ENCODE data around the gene CAV2.
A peak's percentile ranks its signal among the peaks of the same experiment; 100 is the strongest.

CAV2 gene

DNA sequence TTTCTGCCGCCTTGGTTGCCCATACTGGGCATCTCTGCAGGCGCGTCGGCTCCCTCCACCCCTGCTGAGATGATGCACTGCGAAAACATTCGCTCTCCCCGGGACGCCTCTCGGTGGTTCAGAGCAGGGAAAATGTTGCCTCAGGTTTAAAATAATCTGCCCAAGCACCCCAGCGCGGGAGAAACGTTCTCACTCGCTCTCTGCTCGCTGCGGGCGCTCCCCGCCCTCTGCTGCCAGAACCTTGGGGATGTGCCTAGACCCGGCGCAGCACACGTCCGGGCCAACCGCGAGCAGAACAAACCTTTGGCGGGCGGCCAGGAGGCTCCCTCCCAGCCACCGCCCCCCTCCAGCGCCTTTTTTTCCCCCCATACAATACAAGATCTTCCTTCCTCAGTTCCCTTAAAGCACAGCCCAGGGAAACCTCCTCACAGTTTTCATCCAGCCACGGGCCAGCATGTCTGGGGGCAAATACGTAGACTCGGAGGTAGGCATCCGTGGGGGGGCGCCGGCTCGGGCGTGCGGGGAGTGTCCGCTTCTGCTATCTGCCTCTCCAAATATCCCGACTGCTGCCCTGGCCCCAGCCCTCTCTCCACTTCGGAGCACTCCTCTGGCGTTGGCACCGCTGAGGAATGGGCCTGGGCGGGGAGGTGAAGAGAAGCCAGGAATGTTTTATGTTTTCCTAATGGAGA lies 25.2 kb downstream of the CAV2 start, which contains the start of gene CAV1:
TSS of gene CAV1 (plus strand) at position 428 of the 689 bp plus-strand sequence. CDS start at position 455, 27 bp downstream.
- no peak for DNase-seq (ENCODE audit: low read depth in 2 of 2)

DNA sequence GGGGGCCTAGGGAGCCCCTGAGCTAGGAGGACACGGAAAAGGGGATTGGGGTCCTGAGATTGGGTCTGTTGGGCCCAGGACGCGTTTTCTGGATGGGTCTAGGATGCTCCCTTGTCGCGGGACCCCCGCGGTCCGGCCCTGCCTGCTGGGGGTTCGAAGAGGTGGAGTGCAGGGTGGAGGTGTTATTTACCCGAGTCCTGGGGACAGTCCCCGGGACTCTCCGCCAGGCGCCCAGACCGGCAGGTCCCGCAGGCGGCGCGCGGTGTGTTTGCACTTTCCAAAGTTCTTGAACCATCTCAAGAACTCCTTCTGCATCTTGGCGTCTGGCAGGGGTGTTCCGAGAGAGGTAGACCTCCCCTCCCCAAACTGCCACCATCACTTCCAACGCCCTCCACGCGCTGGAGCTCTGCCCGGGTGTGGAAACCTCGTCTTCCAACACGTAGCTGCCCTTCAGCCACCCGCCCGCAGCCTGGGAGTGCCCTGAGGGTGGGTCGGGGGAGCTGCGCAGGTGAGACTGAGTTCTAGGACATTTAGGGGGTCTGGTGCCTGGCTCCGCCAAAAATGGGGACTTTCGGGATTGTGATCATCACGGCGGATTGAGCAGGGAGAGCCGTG lies 25.9 kb downstream of the CAV2 start:
- DNase-seq (ENCODE audit: low read depth in 2 of 2): no peak

DNA sequence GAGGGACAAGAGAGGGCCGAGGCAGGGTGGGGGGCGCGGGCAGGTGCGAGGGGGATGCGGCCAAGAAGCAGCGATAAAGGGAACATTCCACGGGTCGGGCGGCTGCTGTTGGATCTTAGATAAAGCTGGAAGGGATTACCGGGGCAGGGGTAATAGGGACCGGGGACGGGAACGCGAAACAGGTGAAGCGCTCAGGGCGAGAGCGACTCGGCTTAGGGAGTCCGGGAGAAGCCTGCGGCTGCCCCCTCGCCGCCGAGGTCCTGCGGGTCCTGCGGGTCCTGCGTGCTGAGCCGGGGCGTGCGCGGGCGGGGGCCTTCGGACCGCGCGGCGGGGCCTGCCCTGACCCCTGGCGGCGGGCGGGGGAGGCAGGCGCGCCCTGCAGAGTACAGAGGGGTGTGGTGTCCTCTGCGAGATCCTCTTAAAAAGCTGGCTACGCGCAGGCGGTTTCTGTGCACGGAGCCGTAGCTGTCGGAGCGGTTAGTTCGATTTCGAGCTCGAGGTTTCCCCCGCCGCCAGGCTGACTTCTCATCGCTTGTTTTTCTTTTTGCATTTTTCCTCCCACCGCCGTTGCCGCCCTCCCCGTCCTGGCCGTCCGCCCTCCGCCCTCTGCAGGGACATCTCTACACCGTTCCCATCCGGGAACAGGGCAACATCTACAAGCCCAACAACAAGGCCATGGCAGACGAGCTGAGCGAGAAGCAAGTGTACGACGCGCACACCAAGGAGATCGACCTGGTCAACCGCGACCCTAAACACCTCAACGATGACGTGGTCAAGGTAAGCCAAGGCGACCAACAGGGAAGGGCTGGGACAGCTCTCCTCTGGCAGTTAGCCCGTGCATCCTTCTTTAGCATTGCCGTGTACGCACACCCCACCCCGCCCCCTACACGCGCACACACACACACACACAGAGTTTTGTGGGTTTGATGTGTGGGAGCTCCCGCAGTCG lies 26.6 kb downstream of the CAV2 start:
- DNase-seq (ENCODE audit: low read depth in 2 of 2): peak; percentile 15 to 50

DNA sequence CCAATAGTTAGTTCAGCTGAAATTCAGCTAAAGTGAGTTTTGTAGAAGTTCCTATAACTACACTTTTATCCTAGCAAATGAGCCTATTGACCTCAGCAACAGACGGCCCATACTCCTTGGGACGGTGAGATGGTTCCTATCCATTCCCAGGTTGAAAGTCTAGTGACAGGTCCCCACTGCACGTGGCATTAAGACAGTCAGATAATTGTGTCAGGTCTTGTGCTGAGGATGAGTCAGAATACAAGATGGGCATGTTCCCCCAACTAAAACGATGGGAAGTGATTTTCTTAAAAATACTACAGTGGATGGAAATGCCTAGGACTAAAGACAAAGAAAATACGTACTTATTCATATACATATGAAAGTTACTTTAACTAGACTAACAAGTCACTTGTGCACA lies 27.4 kb downstream of the CAV2 start:
- DNase-seq (ENCODE audit: low read depth in 2 of 2): no peak

- no peak for DNase-seq (ENCODE audit: low read depth in 2 of 2)
These were observed 28.0 kb downstream of the CAV2 start for GRCh38 chr7:116527521-116527920.

GRCh38 chr7:116528008-116528789 lies 28.7 kb downstream of the CAV2 start:
- DNase-seq (ENCODE audit: low read depth in 2 of 2): no peak

GRCh38 chr7:116529250-116529649 lies 29.7 kb downstream of the CAV2 start:
- no peak for DNase-seq (ENCODE audit: low read depth in 2 of 2)

- DNase-seq (ENCODE audit: low read depth in 2 of 2): no peak
These were observed 30.7 kb downstream of the CAV2 start for GRCh38 chr7:116530107-116530820.

DNA sequence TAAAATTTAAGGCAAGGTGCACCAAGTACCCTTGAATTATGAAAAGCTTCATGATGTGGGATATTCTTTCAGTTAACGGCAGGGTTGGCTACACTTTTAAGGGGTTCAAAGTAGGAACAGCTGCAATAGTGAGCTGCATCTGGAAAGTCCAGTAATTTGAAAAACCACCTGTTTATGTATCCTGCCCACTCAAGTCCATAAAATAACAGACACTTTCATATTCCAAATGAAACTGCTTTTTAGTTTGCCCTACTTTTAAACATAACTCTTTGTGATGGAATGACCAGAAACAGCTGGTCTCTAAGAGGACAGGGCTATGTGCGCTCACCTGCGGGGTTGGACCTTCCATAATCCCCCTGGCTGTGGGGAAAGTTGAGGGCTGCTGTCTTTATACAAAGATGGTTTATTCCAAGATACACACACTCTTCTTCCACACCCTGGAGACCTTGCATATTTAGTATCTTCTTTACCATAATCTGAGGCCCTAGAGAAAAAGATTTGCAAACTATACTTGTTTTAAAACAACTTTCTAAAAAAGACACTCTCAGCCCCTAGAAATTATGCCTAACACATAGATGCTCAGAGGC lies 32.7 kb downstream of the CAV2 start:
- no peak for DNase-seq (ENCODE audit: low read depth in 2 of 2)

DNA sequence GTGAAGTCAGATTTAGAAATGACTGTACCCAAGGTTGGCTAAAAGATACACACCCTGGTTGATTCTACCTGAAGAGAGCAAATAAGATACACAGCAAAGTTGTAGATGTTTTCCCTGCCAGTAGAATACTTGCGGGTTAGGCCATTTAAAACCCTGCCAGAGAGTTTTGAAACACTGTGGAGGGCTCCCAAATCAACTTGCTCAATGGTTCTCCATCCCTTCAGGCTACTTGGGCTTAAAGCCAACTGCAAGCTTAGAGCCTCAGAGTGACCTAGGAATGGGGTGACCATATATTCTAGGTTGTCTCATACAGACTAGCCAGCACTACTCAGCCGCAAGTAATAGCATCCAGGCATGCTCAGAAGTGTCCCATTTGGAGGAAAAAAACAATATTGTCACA lies 35.3 kb downstream of the CAV2 start:
- DNase-seq (ENCODE audit: low read depth in 2 of 2): no peak

DNA sequence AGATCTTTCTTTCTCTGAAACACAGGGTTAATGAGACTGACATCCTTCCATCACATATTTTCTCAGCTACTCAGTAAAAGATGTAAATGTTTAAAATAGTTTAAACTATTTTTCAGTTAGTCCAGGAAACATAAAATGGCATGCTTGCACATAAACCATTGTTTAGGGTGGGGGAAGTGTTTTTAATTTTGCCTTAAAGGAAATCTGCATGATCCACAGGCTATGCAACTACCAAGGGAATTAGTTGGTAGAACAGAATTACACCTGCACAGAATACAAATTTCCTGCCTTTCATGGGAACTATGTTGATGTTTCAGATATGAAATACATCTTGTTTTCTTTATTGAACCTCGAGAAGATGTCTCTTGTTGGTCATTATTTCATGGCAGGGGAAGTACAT lies 35.9 kb downstream of the CAV2 start:
- DNase-seq (ENCODE audit: low read depth in 2 of 2): no peak

DNA sequence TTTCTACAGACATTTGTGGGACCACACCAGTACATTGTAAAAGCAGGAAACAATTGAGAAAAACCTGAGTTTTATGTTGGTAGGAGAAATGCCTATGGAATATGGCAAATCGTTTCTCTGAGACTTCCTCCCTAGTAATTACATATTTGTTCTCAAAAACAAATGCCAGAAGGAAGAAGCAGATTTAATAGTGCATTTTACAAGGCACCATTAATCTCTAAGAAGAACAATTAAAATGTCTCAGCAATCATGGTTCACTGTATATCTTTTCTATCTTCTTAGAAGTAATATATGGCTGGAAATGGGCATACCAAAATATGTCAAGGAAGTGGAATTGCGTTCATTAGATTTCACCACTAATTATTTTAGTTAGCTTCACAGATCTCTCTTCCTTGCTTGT lies 38.6 kb downstream of the CAV2 start:
- no peak for DNase-seq (ENCODE audit: low read depth in 2 of 2)

- DNase-seq (ENCODE audit: low read depth in 2 of 2): no peak
These were observed 40.3 kb downstream of the CAV2 start for GRCh38 chr7:116539879-116540278.

- DNase-seq (ENCODE audit: low read depth in 2 of 2): no peak
These were observed 41.2 kb downstream of the CAV2 start for GRCh38 chr7:116540743-116541142.

DNA sequence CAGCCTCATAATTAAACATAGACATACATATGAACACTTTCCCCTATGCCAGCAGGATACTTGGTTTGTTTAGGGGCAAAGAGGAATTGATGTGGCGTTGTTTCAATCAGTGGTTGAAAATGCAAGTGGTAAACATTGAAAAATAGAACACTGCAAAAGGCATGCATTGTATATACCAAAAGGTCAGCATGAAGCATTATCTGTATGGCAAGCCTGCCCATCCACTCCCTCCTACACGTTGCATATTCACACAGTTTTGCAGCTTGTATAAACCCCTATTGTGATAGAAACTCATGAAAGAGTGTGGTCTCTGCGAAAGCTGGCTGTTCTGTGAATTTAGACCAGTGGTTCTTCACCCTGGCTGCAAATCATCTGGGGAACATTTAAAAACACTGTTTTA lies 42.4 kb downstream of the CAV2 start:
- DNase-seq (ENCODE audit: low read depth in 2 of 2): no peak

DNA sequence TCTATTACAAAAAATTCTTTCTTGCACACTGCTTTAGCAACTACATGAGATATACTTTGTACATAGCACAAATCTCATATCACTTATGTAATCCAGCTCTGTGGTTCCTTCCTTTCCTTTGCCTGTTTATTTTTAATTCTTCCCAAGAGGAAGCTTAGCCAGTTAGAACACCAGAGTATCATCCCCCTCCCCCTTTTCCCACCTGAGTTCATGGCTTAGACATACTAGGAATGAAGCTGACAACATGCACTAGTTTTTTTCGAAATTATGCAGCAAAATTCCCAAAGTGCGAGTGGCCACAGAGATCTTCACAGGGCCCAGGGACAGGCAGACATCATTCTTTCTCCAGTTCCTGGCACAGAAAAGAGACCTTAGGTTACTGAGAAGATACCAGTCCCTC lies 43.1 kb downstream of the CAV2 start:
- DNase-seq (ENCODE audit: low read depth in 2 of 2): no peak

GRCh38 chr7:116543664-116544063 lies 44.1 kb downstream of the CAV2 start:
- DNase-seq (ENCODE audit: low read depth in 2 of 2): no peak

DNA sequence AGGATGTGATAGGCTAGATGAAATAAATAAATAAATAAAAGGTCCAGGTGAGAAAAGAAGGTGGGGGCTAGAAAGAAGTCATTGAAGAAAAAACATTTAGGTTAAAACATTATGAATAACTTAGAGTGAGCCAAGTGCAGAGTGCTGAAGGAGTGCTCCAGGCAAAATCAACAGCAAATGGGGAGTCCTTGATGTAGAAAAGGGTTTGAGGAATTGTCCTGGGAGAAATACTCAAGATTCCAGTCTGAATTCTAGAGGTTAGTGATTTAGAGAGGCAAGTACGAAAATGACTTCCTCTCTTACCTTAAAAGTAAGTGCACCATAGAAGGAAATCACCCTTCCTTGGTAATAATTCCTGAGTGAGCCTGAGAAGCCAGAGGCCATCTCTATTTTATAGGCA lies 44.9 kb downstream of the CAV2 start:
- no peak for DNase-seq (ENCODE audit: low read depth in 2 of 2)

GRCh38 chr7:116545411-116545993 lies 46.0 kb downstream of the CAV2 start:
- DNase-seq (ENCODE audit: low read depth in 2 of 2): no peak

- no peak for DNase-seq (ENCODE audit: low read depth in 2 of 2)
These were observed 46.5 kb downstream of the CAV2 start for GRCh38 chr7:116546054-116546453.

All from stimulated activated CD8-positive, alpha-beta memory T cell treated with anti-CD3 and anti-CD28 coated beads, Interleukin-7, amount 100 ng/mL, for 4 hours (primary cell).